ENCODE data around the gene SSH3.

- TF ChIP-seq POLR2A (IDR thresholded peaks at IDR 0.05; ENCODE audit: low read length) (no peak), GATA1 (IDR thresholded peaks at IDR 0.05; ENCODE audit: low read depth, low read length) (no peak)
These were observed 7.5 kb upstream of the SSH3 start for GRCh38 chr11:67295846-67296245.
